Mesothelial cell of epicardium (in vitro differentiated cells): Measurements from ENCODE around the gene DNAJB6. TPM values are rescaled to one million over a fixed set of nuclear protein-coding genes. Genes with fewer than 3 reads are reported as not detected.

Source experiments
- DNase-seq, 2 experiments: peaks; one replicate each; pipeline ENCODE4 v3.0.0; 2021; ENCODE audit warnings: low spot score in 2 of 2; ENCODE audit not compliant: unreplicated experiment in 2 of 2
- H3K27ac Mint-ChIP-seq: 2 replicates; pipeline ENCODE4 v1.8.0; 2021; ENCODE audit warnings: mixed read lengths
- H3K27me3 Mint-ChIP-seq: 2 replicates; pipeline ENCODE4 v1.8.0; 2021; ENCODE audit warnings: low read depth, mixed read lengths
- H3K36me3 Mint-ChIP-seq: 2 replicates; pipeline ENCODE4 v1.8.0; 2021; ENCODE audit warnings: mixed read lengths
- H3K4me1 Mint-ChIP-seq: 2 replicates; pipeline ENCODE4 v1.8.0; 2021; ENCODE audit warnings: mixed read lengths
- H3K4me3 Mint-ChIP-seq: 2 replicates; pipeline ENCODE4 v1.8.0; 2021; ENCODE audit warnings: mild to moderate bottlenecking, moderate library complexity, mixed read lengths
- H3K9me3 Mint-ChIP-seq: 2 replicates; pipeline ENCODE4 v1.8.0; 2021; ENCODE audit warnings: mixed read lengths
- total RNA-seq: library from RNA; stranded (reverse); gene quantifications from 3 replicates; pipeline ENCODE4 v1.2.1, GENCODE V29; 2021
- TF ChIP-seq, protein P1 (sequence below): fragments of 200-600 bp; sonication (generic); IDR thresholded peaks from one replicate; pipeline ENCODE4 v1.5.0; 2021; ENCODE audit warnings: antibody characterized with exemption; ENCODE audit not compliant: unreplicated experiment

Gene DNAJB6
- total RNA-seq, 1 donor from 2014 or later, result 115 TPM

DNA sequence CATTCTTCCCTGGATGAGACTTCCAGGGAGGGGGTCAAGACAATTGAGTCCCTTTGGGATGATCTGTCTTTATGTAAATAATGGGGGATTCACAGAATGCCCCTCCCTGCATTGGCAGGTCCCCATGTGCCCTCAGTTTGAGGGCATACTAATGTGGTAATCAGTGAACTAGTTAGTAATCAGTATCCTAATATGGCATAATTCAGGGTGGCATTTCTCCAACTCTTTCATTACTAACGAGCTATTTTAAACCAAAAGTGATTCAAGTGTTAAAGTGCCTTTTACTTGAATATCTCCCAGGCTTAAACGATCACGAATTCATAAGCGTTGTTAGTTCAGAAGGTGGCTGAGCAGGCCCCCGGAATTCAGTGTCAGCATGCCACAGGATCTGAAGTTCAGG, 1.6 kb upstream of the DNAJB6 start:
- no peaks in the 10 kb centered on the region for H3K36me3 Mint-ChIP-seq
- no peak overlapping the region for H3K27ac Mint-ChIP-seq

DNA sequence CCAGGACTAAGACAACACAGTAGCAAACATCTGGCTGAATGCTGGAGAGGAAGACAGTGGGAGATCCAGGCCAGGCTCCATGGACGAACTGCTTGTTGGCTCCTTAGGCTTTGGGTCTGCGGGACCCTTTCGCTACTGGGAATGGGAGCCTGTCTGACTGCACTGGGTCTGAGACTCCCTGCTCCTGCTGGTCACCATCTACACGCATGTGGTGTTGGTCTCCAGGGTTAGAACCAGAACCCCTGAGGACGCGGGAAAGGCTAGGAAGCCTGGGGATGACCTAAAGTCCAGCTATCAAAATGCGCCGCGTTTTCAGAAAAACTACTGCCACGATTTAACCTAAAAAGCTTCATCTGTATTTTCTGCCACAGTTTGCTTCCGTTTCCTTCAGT, 817 bp upstream of the DNAJB6 start:
- Mint-ChIP-seq H3K36me3 (no peaks in the 10 kb centered on the region), H3K27ac (peak overlapping the region; percentile 99), H3K4me3 (peak overlapping the region; percentile 94), H3K4me1 (peaks cover 21% of the 10 kb centered on the region), H3K27me3 (peaks cover 3% of the 10 kb centered on the region), H3K9me3 (no peaks in the 10 kb centered on the region)
- no peak for DNase-seq
- TF ChIP-seq, protein P1, sequence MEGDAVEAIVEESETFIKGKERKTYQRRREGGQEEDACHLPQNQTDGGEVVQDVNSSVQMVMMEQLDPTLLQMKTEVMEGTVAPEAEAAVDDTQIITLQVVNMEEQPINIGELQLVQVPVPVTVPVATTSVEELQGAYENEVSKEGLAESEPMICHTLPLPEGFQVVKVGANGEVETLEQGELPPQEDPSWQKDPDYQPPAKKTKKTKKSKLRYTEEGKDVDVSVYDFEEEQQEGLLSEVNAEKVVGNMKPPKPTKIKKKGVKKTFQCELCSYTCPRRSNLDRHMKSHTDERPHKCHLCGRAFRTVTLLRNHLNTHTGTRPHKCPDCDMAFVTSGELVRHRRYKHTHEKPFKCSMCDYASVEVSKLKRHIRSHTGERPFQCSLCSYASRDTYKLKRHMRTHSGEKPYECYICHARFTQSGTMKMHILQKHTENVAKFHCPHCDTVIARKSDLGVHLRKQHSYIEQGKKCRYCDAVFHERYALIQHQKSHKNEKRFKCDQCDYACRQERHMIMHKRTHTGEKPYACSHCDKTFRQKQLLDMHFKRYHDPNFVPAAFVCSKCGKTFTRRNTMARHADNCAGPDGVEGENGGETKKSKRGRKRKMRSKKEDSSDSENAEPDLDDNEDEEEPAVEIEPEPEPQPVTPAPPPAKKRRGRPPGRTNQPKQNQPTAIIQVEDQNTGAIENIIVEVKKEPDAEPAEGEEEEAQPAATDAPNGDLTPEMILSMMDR, result no peak

More for the DNA sequence above, 1.6 kb upstream of the DNAJB6 start:
- H3K4me3 Mint-ChIP-seq, result peak overlapping the region; percentile 94
- H3K27me3 Mint-ChIP-seq, result peaks cover 3% of the 10 kb centered on the region
- no peak for DNase-seq
- H3K9me3 Mint-ChIP-seq, result no peaks in the 10 kb centered on the region
- peaks cover 21% of the 10 kb centered on the region for H3K4me1 Mint-ChIP-seq
- TF ChIP-seq, protein P1, result no peak

DNA sequence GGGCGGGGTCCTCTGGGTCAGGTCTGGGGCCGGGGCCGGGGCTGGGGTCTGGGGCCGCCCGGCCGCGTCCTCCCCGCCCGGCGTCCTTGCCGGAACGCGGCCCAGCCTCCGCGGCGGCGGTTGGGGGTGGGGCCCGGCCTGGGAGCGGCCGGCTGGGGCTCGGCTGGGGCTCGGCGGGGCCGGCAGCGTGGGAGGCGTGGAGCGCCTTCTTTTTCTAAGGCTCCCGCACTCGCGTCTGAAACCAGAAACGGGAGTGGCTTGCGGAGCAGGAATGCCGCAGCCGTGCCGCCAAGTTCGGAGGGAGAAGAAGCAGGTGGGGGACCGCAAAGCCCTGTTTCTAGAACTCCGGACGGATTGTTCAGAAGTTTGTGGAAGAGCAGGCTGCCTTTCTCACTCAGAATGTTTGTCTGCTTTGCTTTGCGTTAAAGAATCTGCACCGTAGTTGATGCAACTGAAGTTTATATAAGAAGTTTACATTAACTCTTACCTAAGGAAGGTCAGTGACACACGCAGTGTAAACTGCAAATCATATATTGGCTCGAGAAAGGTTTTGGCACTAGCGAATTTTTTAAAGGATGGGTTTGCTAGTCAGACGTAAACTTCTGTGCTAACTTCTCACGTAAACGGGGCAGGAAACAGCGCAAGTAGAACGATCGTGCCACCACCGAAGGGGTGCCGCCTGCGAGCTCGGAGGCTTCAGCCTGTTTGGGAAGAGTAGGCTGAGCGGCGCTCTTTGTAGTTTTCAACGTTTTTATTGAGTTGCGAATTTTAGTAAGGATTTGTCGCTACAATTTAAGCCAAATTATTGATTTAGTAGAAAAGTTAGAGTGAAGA, 729 bp downstream of the DNAJB6 start:
- peaks cover 25% of the 10 kb centered on the region for H3K4me1 Mint-ChIP-seq
- peaks cover 2% of the 10 kb centered on the region for H3K27me3 Mint-ChIP-seq
- H3K27ac Mint-ChIP-seq, result peak overlapping the region; percentile 87
- H3K36me3 Mint-ChIP-seq, result no peaks in the 10 kb centered on the region
- no peaks in the 10 kb centered on the region for H3K9me3 Mint-ChIP-seq
- peak; percentile 56 to 78 for DNase-seq
- TF ChIP-seq, protein P1, result no peak
- peak overlapping the region; percentile 68 for H3K4me3 Mint-ChIP-seq

DNA sequence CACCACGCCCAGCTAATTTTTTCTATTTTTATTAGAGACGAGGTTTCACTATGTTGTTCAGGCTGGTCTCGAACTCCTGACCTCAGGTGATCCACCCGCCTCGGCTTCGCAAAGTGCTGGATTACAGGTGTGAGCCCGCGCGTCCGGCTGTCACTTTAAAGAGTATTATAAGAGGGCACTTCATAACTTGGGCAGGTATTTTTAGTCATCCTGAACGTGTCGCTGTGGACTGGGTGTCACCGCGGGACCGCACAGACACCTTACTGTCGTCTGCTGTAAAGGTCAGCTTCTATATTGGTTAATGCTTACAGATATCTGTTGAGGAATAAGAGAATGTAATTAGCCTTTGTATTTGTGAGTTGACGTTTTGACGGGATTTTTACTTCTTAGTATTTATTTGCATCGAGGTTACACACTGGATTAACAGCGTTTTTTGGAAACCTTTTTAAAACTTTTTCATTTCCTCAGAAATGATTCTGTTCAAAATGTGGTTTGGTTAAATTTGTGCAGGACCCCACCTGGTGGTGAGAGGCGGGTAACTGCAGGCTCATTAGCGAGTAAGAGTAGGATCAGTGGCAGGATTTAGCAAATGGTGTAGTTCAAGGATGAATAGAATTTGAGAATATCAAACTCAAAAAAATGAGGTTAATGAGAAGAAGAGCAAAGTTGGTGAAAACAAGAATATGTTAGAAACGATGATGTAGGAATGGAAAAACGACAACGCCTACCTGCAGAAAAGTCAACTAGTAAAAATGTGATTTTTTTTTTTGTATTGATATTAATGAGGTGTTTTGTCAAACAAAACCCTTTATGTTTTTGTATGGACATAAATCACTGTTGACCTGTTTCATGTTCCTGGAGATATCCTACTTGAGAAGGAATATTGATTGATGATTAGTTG, 3.2 kb downstream of the DNAJB6 start:
- H3K36me3 Mint-ChIP-seq, result no peaks in the 10 kb centered on the region
- H3K4me1 Mint-ChIP-seq, result peaks cover 25% of the 10 kb centered on the region
- DNase-seq, result peak in 1 of 2 experiments; percentile 67
- TF ChIP-seq, protein P1, result peak; percentile 87
- H3K27ac Mint-ChIP-seq, result peak overlapping the region; percentile 5
- H3K9me3 Mint-ChIP-seq, result no peaks in the 10 kb centered on the region
- no peaks in the 10 kb centered on the region for H3K27me3 Mint-ChIP-seq
- peak overlapping the region; percentile 47 for H3K4me3 Mint-ChIP-seq

DNA sequence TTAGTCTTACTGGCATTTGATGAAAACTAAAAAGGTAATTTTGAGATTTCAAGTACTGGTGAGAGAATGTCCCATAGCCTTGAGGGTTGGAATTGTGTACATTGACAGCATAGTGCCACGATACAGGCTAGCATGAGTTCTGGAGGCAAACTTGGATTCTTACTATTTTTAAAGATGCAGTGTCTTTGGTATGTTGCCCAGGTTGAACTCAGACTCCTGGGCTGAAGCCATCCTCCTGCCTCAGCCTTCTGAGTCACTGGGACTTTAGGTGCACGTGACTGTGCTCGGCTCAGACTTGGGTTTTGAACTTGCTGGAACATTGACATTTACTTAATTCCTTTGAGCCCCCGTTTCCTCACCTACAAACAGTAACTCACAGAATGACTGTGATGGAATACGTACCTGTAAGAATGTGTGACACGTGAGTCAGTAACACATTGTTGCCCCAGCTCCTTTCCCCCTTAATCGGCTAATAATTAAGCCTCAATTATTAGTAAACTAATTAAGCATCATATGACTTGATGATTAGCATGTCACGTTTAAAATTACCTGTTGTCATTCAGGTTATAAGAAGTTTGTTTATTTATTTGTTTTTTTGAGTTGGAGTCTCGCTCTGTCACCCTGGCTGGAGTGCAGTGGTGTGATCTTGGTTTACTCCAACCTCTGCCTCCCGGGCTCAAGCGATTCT, 10.6 kb downstream of the DNAJB6 start:
- H3K36me3 Mint-ChIP-seq, result no peaks in the 10 kb centered on the region
- no peak for DNase-seq
- TF ChIP-seq, protein P1, result no peak
- H3K27me3 Mint-ChIP-seq, result no peaks in the 10 kb centered on the region
- no peaks in the 10 kb centered on the region for H3K9me3 Mint-ChIP-seq
- H3K4me3 Mint-ChIP-seq, result no peak overlapping the region
- H3K27ac Mint-ChIP-seq, result no peak overlapping the region
- peaks cover 11% of the 10 kb centered on the region for H3K4me1 Mint-ChIP-seq
